ENCODE measurements around the gene KCNH1.
A peak's percentile ranks its signal among the peaks of the same experiment; 100 is the strongest.
"Not testable (repeated sequence)": the region's sequence is repeated elsewhere in the genome, so short reads cannot be mapped to it uniquely, and the experiment has no call there.

The KCNH1 gene

DNA sequence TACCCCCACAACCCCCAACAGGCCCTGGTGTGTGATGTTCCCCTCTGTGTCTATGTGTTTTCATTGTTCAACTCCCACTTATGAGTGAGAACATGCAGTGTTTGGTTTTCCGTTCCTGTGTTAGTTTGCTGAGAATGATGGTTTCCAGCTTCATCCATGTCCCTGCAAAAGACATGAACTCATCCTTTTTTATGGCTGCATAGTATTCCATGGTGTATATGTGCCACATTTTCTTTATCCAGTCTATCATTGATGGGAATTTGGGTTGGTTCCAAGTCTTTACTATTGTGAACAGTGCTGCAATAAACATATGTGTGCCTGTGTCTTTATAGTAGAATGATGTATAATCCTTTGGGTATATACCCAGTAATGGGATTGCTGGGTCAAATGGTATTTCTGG, 122.8 kb downstream of the KCNH1 start:
- not testable (repeated sequence) for DNase-seq (ENCODE audit: low read depth in 3 of 3, low spot score in 1 of 3)

DNA sequence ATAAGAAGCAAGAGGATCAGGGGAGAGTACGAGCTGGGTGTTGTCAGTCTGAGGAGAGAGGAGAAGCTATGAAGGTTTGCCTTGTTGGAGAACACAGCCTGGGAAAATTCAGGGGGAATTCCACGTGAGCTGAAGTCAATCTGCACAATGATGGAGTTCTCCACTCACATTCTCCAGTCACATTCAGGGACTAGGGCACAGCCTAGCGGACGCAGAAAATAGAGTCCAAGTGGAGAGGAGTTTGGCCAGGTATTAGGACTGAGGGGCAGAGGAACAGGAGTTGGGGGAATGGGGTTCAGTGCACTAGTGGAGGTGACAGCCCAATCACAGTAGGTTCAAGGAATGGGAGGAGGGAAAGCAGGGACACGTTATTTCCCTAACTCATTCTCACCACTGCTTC, 124.0 kb downstream of the KCNH1 start:
- DNase-seq (ENCODE audit: low read depth in 3 of 3, low spot score in 1 of 3) = no peak

DNA sequence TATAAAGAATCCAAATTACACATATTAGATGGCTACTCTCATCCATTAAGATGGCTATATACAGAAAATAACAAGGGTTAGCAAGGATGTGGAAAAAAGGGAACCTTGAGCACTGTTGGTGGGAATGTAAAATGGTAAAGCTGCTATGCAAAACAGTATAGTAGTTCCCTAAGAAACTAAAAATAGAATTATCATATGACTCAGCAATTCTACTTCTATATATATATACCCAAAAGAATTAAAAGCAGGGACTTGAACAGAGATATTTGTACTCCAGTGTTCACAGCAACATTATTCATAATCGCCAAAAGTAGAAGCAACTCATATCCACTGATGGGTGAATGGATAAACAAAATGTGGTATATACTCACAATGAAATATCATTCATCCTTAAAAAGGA, 126.1 kb downstream of the KCNH1 start:
- no peak for DNase-seq (ENCODE audit: low read depth in 3 of 3, low spot score in 1 of 3)

DNA sequence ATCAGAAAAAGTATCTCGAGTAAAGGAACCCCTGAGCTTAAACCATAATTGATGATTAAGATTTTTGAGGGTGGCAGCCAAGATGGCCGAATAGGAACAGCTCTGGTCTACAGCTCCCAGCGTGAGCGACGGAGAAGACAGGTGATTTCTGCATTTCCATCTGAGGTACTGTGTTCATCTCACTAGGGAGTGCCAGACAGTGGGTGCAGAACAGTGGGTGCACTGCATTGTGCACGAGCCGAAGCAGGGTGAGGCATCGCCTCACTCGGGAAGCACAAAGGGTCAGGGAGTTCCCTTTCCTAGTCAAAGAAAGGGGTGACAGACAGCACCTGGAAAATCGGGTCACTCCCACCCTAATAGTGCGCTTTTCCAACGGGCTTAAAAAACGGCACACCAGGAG, 138.0 kb downstream of the KCNH1 start:
- not testable (repeated sequence) for DNase-seq (ENCODE audit: low read depth in 3 of 3, low spot score in 1 of 3)

DNA sequence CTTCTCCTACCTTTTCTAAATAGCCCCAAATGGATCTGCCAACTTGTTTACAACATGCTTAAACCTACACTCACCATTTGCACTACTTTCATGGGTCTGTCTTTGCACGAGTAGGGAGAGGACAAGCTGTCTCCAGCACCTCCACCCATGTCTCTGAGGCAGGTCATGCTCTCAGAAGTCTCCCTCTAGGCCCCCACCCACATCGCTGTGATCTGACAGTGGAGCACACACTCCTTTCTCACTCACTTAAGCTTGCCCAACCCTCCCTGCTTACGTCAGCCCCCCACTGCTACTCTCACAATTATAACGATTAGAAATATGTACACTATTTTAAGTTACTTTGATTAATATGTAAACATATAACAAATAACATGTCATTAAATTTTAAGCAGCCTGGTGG, 141.1 kb downstream of the KCNH1 start:
- DNase-seq (ENCODE audit: low read depth in 3 of 3, low spot score in 1 of 3) = no peak

DNA sequence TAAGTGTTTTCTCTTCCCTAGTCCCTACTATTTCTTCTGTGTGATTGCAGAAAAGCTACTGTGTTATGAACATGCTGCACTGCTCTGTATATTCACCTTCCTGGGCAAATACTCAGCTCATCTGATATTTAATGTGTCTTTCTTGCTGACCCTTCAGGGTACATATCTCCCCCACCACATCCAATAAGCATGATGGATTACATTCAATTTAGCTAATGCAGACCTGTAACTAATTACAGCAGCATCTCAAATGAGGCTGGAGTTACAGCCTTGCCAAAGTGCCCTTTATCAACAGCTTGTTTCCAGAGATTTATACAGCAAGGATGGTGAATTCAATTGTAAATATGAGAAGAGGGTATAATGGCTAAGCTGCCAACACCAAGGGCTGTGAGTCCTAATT, 144.0 kb downstream of the KCNH1 start:
- no peak for DNase-seq (ENCODE audit: low read depth in 3 of 3, low spot score in 1 of 3)

DNA sequence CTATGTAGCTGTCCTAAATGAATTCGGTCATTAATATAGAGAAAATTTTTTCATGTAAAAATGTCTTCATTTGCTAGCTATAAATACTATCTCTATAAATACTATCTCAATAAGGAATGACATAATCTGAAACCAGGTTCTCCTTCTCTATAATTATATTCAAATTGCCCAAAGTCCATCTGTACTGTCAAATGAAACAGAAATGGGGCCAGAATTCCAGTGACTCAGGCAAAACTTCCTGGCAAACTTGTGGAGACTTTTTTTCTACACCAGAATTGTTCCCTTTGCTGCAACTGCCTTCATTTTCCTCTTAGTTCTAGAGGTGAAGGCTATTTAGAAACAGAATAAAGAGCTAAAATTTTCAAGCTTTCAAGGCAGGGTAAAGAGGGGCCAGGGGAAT, 152.5 kb downstream of the KCNH1 start:
- DNase-seq (ENCODE audit: low read depth in 3 of 3, low spot score in 1 of 3) = no peak

DNA sequence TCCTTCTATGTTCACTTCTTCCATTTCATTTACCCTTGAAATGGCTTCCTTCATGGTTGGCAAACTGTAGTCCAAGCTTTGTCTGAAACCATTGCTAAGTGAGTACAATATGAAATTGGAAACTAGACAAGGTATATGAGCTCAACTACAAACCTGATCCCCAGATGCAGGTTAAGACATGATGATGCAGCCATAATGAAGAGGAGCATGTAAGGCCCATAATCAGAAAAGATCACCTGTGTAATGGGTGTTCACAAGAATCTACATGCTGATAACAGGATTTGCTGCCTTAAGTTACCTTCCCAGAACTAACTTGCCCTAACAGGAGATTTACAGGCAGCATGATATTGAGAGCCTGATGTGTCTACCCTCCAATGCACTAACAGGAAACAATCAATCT, 153.9 kb downstream of the KCNH1 start:
- DNase-seq (ENCODE audit: low read depth in 3 of 3, low spot score in 1 of 3) = no peak

DNA sequence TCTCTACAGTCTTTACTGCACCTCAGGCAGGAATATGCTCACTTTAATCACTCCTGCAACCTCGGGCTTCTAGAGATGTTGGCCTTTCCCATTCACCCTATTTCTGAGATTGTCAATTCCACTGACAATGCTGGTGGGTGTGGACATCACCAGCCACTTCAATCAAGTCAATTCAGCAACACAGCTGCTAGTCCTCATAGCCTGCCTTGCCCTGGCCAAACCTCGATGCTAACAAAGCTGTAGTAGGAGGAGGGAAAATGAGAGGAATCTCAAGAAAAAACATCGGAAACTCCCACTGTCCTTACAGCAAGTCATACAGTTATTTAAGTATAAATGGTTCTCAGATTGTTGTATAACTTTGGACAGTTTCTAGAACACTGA, 155.0 kb downstream of the KCNH1 start:
- DNase-seq (ENCODE audit: low read depth in 3 of 3, low spot score in 1 of 3) = no peak

DNA sequence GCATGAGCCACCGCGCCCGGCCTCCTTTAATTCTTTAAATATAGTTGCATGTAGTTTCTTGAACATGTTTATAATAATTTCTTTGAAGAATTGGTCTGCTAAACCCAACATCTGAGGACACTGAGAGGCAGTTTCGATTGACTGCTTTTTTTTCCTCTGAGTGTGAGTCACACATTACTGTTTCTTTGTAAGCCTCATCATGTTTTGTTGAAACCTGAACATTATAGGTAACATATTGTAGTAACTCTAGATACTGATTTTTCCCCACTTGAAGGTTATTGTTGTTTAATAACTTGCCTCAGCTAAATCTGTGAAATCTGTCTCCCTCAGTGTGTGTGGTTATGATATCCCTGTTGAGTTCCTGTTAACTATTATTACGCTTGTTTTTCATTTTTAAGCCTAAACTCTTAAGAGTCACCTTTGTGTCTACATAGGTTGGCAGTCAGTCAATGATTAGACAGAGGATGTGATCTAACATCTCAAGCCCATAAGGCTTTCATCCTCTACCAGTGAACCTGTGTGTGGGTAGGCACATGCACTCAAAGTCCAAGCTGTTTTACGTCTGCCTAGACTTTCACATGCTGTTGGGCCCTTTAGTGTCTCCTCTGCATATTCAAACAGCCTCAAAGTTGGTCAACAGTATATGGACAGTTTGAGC, 155.5 kb downstream of the KCNH1 start:
- DNase-seq (ENCODE audit: low read depth in 3 of 3, low spot score in 1 of 3) = no peak

DNA sequence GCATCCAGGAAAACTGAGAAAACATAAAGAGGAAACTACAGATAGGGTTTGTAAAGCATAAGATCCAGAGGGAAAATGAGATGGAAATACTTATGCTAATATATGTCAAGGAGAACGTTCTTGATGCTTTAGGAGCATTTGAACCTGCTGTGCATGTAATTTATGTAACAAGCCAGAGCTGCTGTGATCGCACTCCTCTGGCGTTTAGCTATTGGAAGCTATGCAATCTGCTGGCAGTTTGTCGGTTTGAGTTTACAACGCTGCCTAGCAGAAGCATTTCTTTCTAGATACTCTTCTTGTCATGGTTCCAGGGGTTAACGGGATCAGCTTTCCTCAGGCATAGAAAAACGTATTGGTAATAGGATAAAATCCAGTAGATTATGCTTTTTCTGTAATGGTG, 182.7 kb downstream of the KCNH1 start:
- no peak for DNase-seq (ENCODE audit: low read depth in 3 of 3, low spot score in 1 of 3)

DNA sequence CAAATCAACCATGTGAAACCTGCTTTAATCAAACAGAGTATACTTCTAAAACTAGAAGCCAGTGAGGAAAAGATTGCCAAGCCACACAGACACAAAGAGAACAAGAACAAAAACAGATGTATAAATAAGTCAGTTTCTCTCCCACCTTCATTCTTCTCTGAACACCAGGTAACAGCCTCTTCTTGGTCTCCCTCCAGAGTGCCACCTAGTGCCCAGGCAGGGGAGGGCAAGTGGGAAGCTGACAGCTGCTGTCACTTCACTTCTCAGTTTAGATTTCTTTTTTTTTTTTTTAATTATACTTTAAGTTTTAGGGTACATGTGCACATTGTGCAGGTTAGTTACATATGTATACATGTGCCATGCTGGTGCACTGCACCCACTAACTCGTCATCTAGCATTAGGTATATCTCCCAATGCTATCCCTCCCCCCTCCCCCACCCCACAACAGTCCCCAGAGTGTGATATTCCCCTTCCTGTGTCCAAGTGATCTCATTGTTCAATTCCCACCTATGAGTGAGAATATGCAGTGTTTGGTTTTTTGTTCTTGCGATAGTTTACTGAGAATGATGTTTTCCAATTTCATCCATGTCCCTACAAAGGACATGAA, 183.9 kb downstream of the KCNH1 start:
- DNase-seq (ENCODE audit: low read depth in 3 of 3, low spot score in 1 of 3) = peak in 2 of 3 donors; percentile 2 to 34

DNA sequence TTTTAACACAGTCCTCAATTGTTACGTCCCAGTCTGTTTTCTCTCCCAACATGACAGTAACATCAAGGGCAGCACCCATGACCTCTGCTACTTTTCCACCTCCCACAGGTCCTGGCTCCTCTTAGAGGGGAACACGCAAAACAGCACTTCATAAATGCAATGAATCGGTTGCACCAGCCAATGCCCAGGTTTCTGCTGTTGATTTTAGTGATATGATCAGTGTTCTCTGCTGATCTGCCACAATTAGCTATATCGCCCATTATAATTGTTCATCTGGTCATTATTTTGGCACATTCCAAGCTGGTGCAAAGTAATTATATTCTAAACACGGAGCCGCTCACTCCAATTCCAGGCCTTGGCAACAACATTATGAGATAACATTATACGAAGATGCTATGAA, 184.5 kb downstream of the KCNH1 start:
- DNase-seq (ENCODE audit: low read depth in 3 of 3, low spot score in 1 of 3) = no peak

DNA sequence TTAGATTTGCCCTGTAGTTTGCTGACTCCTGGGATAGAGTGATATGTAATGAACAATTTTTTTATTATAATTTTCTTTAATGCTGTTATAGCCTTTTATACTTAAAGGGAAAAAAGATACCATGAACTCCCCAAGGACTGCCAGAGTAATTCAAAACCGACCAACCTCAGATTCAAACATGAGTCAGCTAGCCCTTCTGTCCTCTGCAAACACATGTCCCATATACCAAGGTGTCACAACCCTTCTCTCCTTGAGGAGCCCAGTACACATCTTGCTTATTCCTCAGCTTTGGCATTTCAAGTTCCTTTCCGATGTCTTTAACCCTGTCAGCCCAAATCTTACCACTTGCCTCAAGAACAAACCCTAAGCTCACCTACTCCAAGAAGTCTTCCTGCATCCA, 184.9 kb downstream of the KCNH1 start:
- DNase-seq (ENCODE audit: low read depth in 3 of 3, low spot score in 1 of 3) = no peak

DNA sequence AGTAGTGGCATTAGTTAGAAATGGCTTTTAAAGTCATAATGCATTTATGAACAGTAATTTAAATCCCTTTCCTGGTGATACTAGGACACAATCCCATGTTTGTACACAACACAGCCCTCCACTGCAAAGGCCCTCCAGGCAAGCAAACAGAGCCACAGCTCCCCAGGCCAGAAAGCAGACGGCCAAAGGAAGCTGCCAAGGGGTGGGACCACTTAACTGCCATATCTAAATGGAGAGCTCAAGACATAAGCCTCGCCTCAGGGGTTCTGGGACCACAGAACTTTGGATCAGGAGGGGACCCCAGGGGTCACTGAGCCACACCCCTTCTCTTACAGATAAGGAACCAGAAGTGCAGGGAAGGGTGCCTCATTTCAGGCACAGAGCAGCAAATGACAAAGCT, 189.7 kb downstream of the KCNH1 start:
- no peak for DNase-seq (ENCODE audit: low read depth in 3 of 3, low spot score in 1 of 3)

DNA sequence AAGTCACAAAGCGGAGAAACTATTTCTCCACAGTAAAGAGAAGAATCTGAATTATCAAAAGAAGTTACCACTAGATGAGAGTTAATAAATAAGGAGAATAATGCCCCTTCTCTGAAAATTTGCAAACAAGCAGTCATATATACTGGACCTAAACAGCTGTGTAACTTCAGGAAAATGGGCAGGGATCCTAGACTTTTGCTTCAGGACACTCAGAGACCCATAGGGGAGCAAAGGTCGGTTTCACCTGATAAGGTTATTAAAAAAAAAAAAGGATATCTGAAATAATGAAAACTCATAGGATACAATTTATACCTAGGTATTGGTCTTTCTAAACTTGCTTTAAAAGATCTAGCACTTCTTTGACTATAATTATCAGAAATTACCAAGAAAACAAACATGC, 191.4 kb downstream of the KCNH1 start:
- no peak for DNase-seq (ENCODE audit: low read depth in 3 of 3, low spot score in 1 of 3)

DNA sequence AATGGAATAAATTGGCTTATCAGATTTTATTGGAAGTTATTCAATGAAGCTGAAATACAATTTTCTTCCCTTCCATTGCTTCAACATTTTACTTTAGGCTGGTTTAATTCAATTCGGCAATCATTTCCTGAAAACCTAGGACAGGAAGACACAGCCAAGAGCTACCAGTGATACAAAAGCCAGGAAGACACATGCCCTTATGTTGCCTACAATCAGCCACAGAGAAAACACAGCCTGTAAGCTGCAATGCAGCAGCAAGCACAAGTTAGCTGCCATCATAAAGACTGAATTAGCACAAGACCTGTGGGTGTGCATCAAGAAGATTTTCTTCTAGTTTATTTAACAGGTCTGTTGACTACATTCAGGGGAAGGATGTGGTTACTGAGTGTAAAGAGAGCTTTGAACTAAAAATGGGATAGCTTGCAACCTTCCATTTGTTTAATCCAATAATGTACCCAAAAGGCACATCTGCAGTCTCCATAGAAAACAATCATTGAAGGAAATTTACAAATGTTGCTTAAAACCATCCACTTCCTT, 193.8 kb downstream of the KCNH1 start:
- DNase-seq (ENCODE audit: low read depth in 3 of 3, low spot score in 1 of 3) = no peak

DNA sequence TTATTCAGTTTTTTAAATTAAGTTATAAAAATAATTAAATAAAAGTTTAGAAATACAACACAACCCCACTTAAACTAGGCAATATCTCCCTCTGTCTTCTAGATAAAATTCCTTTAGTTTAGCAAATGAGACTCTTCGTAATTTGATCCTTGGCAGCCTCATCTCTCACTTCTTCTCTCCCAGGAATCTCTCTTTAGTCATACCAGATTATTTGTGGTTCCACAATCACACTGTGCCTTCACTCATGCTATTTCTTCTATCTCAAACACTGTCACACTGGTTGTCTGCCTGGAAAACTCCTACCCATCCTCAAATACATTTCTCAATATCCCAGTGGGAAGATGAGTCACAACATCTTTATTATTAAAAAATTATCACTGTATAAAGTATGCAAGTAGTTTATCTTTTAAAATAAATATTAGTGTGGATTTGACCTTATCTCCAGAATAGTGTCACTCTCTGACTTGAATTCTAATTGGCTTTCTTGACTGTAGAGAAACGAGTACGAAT, 195.5 kb downstream of the KCNH1 start:
- no peak for DNase-seq (ENCODE audit: low read depth in 3 of 3, low spot score in 1 of 3)

DNA sequence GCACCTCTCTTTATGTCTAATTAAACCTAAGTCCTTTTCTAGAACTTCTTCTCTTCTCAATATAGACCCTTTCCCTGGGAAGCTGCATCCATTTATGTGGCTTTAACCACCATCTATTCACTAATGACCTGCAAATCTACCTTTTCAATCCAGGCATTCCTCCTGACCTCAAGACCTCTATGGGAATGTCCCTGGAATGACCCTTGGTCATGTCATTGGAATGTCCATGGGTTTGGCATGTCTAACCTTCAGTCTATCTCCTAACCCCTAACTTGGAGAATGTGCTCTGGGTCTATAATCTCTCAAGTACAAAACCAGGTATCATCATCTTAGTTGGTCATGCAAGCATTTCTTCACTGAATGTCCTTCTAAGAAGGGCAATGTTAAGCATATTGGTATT, 196.1 kb downstream of the KCNH1 start:
- DNase-seq (ENCODE audit: low read depth in 3 of 3, low spot score in 1 of 3) = no peak

DNA sequence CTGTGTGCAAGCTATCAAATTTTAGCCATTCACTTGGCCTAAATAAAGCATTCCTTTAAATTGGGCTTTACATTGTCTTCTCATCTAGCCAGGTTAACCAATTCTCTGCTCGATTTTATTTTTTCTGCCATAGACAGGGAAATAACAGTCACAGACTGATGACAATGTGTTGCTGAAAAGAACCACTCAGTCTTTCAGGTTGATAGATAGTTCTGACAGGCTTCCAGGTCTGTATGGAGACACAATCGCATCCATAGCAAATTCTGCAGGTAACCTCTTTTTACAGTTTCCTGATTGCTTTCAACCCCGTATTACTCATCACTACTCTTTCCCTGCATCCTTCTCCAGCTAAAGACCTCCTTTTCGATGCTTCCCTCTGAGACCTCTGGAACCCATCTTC, 198.0 kb downstream of the KCNH1 start:
- DNase-seq (ENCODE audit: low read depth in 3 of 3, low spot score in 1 of 3) = no peak

DNA sequence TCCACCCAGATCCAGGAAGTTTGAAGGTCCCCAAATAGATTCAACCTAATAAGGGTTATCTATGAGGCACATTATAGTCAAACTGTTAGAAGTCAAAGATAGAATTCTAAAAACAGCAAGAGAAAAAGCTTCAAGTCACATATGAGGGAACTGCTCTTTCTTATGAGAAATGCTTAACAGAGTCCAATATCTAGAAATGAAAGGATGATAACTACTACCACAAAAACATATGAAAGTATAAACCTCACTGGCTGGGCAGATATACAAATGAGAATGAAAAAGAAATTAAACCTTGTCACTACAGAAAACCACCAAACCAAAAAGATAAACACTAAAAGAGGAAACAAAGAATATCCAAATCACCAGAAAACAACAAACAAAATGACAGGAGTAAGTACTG, 201.8 kb downstream of the KCNH1 start:
- DNase-seq (ENCODE audit: low read depth in 3 of 3, low spot score in 1 of 3) = no peak

DNA sequence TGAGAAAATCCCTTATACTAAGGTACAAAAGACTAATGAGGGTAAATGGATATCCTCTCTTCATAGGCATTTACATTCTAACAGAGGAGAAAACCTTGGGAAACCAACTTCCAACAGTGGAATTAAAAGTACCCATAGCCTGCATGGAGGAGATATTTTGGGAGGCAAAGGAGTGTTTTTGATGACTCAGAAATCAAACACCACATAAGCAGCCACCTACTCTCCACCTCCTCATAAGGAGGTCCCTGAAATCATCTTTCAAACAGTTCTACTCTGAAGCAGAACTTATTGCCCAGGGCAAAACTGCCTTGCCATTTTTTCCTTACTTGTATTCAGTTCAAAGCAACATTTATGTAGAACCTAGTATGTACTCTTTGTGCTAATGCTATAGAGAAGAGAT, 211.3 kb downstream of the KCNH1 start:
- DNase-seq (ENCODE audit: low read depth in 3 of 3, low spot score in 1 of 3) = no peak
